ENCODE data around the gene DDB1. TPM values are rescaled to one million over a fixed set of nuclear protein-coding genes. Genes with fewer than 3 reads are reported as not detected.

Gene DDB1
- total and polyA plus RNA-seq, 9 of the 15 experiments (the other 6 are each of a cell fraction or from before 2014, with no cell fraction given): 172 to 361 (median 266) TPM

GRCh38 chr11:61361741-61362541 lies 29.0 kb upstream of the DDB1 start, which contains the start of the genes CYB561A3 and TMEM138 (continued):
- TF ChIP-seq, protein P1, sequence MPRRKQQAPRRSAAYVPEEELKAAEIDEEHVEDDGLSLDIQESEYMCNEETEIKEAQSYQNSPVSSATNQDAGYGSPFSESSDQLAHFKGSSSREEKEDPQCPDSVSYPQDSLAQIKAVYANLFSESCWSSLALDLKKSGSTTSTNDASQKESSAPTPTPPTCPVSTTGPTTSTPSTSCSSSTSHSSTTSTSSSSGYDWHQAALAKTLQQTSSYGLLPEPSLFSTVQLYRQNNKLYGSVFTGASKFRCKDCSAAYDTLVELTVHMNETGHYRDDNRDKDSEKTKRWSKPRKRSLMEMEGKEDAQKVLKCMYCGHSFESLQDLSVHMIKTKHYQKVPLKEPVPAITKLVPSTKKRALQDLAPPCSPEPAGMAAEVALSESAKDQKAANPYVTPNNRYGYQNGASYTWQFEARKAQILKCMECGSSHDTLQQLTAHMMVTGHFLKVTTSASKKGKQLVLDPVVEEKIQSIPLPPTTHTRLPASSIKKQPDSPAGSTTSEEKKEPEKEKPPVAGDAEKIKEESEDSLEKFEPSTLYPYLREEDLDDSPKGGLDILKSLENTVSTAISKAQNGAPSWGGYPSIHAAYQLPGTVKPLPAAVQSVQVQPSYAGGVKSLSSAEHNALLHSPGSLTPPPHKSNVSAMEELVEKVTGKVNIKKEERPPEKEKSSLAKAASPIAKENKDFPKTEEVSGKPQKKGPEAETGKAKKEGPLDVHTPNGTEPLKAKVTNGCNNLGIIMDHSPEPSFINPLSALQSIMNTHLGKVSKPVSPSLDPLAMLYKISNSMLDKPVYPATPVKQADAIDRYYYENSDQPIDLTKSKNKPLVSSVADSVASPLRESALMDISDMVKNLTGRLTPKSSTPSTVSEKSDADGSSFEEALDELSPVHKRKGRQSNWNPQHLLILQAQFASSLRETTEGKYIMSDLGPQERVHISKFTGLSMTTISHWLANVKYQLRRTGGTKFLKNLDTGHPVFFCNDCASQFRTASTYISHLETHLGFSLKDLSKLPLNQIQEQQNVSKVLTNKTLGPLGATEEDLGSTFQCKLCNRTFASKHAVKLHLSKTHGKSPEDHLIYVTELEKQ (CRISPR knock-in tag; IDR thresholded peaks at IDR 0.05): no peak
- TF ChIP-seq RBM14 (IDR thresholded peaks at IDR 0.05; ENCODE audit: borderline replicate concordance, insufficient read depth, low read depth, low read length) (no peak), TEAD1 (CRISPR knock-in tag; IDR thresholded peaks at IDR 0.05) (peak in 1 of 2 experiments; percentile 13; a peak in 1 of 4 replicates), LEF1 (IDR thresholded peaks at IDR 0.05) (0 out of 2 replicates have a peak, but pooled peaks have one; percentile 31), POLR2A (conservative IDR thresholded peaks at IDR 0.05) (peak; percentile 92), ZFP91 (CRISPR knock-in tag; IDR thresholded peaks at IDR 0.05) (no peak), CAMTA2 (CRISPR knock-in tag; conservative IDR thresholded peaks at IDR 0.05) (no peak), BRD9 (IDR thresholded peaks at IDR 0.05; ENCODE audit: low read depth, partially characterized antibody) (no peak), FOXP4 (CRISPR knock-in tag; IDR thresholded peaks at IDR 0.05; ENCODE audit: borderline replicate concordance) (no peak), NFATC3 (IDR thresholded peaks at IDR 0.05) (no peak), POLR2AphosphoS2 (IDR thresholded peaks at IDR 0.05; ENCODE audit: low read length) (no peak), YBX1 (IDR thresholded peaks at IDR 0.05) (no peak)
- TF ChIP-seq, protein P2, sequence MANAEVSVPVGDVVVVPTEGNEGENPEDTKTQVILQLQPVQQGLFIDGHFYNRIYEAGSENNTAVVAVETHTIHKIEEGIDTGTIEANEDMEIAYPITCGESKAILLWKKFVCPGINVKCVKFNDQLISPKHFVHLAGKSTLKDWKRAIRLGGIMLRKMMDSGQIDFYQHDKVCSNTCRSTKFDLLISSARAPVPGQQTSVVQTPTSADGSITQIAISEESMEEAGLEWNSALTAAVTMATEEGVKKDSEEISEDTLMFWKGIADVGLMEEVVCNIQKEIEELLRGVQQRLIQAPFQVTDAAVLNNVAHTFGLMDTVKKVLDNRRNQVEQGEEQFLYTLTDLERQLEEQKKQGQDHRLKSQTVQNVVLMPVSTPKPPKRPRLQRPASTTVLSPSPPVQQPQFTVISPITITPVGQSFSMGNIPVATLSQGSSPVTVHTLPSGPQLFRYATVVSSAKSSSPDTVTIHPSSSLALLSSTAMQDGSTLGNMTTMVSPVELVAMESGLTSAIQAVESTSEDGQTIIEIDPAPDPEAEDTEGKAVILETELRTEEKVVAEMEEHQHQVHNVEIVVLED (CRISPR knock-in tag; IDR thresholded peaks at IDR 0.05): peak; percentile 20; the same call in 1 of the 2 replicates
- TF ChIP-seq, protein P3, sequence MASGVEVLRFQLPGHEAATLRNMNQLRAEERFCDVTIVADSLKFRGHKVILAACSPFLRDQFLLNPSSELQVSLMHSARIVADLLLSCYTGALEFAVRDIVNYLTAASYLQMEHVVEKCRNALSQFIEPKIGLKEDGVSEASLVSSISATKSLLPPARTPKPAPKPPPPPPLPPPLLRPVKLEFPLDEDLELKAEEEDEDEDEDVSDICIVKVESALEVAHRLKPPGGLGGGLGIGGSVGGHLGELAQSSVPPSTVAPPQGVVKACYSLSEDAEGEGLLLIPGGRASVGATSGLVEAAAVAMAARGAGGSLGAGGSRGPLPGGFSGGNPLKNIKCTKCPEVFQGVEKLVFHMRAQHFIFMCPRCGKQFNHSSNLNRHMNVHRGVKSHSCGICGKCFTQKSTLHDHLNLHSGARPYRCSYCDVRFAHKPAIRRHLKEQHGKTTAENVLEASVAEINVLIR (CRISPR knock-in tag; IDR thresholded peaks at IDR 0.05): no peak
